HG03025 (cell line): ENCODE results near the gene ZNF593.

ENCODE experiments used
- ATAC-seq: cut with Tn5 transposase; IDR thresholded peaks from one replicate; pipeline ENCODE4 v1.9.1; 2021; ENCODE audit warnings: mild to moderate bottlenecking, moderate library complexity; ENCODE audit not compliant: unreplicated experiment, low FRiP score

The ZNF593 gene

DNA sequence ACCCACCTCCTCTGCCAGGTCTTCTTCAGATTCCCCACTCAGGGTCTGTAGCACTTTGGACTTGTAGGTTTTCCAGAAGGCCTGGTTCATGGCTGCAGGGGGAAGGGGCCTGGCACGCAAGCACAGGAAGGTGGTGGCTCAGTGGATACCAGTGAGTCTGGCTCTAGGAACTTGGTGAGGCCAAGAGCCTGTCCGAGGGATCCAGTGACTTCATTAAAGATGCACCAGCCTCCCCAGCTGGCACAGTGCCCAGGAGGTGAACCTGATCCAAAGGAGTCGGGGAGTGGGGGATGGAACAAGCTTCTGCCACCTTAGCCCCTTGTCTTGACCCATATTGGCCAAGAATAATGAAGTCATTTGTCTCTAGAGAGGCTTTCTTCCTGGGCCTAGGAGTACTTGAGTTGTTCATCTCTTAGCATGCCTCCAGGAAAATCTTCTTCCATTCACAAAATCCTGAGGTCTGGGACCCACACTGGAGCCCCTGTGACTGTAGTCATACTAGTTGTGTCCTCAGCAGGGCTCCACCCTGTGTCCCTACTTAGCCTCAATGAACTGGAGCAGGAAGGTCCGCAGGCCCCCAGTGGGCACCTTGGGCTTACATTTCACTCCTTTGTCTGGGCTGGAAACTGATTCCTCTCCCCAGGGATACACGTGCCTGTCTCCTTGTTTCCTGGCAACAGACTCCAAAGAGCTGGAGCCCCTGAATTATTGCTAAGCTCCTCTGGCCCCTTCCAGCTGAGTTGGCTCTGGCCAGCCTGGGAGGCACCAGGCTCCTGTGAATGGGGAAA is 1.1 kb upstream of the ZNF593 start, which contains the start of gene C1orf232:
Gene C1orf232 (minus strand): TSS at position 554 of the 788 bp plus-strand sequence. CDS start 464 bp downstream, at position 90.
- ATAC-seq: no peak

DNA sequence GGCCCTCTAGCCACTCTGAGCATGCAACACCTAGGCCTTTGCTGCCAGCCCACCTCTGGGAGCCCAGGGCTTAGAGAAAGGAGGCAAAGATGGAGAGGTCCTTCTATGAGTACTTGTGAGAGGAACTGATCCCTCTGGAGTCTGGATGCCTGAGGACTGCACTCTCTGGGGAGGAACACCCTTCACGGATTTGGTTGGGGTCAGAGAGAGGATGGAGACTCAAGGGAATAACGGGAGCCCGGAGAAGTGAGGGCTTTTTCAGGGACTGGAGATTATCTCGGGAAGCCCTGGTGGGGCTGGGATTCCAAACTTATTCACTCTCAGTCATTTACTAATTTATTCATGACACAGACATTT is 532 bp upstream of the ZNF593 start:
- ATAC-seq: no peak

DNA sequence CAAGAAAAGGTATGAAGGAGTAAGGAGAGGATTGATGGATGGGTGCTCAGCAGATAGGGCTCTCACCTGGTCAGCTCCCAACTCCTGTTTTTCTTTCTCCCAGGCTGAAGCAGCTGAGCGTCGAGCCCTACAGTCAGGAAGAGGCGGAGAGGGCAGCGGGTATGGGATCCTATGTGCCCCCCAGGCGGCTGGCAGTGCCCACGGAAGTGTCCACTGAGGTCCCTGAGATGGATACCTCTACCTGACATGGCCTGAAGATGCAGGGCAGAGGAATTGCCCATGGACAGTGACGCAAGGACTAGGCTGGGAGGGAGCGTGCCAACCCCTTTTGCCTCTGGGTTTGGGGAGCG is 739 bp downstream of the ZNF593 start:
- no peak for ATAC-seq

DNA sequence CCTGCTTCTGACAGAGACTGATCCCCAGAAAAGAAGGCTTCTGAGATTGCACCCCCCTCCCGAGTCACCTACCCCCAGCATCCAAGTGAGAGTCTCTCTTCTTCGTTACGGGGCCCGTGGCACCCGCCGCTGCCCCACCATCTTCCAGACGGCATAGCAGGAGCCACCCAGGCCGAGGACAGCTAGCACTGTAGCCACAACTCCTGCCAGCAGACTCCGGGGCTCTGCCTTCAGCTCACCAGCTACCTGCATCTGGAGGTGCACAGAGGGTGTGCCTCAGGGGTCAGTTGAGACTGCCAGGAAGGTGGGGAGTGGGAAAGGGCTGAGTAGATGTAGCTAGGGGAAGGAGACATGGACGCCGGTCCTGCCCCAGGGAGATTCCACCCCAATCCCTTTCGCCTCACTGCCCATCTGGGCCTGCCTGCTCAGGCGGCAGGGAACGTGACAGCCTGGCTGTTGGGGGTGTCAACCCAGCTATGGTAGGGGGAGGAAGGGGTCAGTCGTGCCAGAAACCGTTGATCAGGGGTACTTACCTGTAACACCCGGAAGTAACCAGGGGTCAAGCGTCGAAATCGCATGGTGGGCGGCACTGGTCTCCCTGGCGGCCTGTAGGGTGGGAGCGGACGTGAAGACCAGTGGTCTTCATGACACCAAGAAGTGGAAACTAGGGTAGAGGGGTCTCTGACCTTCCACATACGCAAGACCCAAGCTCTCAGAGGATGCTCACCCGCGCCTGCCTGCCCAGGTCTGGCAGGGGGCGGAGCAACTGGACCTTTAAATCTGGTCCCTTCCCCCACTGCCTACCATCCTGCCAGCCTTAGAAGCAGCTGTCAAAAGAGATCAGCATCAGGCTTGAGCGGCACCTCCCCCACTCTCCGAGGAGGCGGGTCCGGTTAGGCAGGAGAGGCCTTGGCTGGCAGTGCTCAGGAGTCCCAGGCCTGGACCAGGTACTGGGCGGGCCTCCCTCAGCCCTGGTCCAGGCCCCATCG is 1.7 kb downstream of the ZNF593 start, which contains the start of gene ZNF593OS:
Gene ZNF593OS (minus strand): TSS at position 749 of the 989 bp plus-strand sequence. CDS start 171 bp downstream, at position 578.
- ATAC-seq: no peak

DNA sequence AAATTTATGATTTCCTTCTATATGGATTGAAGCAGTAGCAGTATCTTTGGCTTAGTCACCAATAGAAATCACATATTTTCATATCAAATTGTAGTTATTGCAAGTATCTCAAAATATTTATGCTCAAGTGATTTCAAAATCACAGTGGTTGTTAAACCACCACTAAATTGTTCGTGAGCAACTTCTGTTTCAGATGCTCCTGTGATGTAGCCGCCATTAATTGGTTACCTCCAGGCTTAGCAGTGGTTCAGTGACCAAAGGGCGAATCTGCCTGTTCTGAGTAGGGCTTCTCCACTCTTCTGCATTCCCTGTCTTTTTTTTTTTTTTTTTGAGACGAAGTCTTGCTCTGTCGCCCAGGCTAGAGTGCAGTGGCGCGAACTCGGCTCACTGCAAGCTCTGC is 5.6 kb downstream of the ZNF593 start:
- ATAC-seq: no peak

DNA sequence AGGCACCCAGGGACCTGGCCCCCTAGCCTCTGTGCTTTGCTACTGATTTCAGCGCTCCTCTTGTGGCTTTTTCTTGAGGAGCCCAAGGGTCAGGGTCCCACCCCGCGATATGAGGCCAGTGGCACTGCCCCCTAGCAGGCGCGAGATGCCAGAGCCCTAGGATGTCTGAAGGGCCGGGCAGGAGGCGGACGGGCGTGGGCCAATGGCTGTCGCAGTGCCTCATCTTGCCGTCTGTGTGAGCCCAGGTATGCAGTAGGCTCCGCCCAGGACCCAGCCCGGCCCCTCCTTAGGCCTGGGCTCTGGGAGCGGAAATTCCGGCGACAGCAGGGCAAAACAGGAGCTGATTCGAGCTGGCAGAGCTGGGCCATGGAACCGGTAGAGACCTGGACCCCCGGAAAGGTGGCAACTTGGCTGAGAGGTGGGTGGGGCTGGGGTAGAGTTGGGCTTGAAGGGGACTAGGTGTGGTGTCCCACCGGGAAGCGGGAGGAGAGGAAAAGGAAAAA is 7.5 kb downstream of the ZNF593 start, which contains the start of gene CNKSR1:
Gene CNKSR1 (plus strand): TSS at position 310 of the 503 bp plus-strand sequence. CDS start 57 bp downstream, at position 367.
- ATAC-seq: no peak

DNA sequence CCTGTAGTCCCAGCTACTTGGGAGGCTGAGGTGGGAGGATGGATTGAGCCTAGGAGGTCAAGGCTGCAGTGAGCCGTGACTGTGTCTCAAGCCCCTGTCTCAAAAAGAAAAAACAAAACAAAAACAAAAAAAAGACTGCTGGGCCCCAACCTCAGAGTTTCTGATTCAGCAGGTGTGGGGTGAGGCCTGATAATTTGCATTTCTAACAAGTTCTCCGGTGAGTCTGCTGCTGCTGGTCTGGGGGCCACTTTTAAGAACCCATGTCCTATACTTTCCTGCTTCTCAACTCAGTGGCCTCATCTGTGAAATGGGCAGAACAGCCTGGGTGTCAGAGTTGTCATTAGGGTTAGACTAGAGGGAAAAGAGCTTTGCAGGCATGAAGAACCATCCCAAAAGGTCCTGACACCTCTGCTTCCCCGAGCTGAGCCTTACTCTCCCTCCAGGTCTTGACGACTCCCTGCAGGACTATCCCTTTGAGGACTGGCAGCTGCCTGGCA is 10.3 kb downstream of the ZNF593 start:
- no peak for ATAC-seq

DNA sequence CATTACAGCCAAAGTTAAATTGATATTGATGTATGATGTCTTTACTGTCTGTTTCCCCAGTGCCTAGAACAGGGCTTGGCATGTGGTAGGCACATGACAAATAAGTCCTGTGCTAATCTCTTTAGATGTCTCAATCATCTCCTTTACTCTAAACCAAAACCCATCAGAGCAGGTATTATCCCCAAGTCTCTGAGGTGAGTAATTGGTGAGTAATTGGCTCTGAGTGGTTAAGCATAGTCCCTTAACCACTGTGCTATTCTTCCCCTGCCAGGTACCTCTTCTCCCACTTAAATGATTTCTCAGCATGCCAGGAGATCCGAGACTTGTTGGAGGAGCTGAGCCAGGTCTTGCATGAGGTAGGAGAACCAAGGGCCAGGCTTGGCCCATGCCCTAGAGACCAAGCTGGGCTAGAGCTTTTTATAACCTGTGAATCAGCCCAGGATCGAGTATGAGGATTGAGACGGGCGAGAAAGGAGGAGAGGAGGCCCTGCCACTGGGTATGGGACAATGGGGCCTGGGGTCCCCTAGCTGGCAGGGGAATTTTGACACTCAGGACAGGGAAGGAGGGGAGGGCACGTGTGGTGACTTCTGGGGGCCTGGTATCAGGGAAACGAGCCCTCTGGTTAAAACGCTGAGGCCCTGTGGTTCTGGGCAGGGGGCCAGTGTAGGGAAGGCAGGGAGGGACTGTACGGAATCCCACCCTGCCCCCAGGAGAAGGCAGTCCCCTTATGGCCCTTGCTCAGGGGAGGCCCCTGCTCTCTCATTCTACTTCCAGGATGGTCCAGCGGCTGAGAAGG is 12.1 kb downstream of the ZNF593 start:
- no peak for ATAC-seq

DNA sequence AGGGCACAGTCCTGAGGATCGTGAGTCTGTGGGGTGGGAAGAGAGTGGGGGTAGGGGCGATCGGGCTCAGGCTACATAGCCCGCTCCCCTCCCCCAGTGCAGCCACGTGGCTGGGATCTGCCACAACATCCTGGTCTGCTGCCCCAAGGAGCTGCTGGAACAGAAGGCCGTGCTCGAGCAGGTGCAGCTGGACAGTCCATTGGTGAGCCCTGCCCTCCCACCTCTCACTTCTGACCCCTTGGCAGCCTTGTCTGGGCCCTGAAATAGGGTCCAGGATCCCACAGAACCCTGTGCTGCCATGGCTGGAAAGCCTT is 12.6 kb downstream of the ZNF593 start:
- no peak for ATAC-seq

DNA sequence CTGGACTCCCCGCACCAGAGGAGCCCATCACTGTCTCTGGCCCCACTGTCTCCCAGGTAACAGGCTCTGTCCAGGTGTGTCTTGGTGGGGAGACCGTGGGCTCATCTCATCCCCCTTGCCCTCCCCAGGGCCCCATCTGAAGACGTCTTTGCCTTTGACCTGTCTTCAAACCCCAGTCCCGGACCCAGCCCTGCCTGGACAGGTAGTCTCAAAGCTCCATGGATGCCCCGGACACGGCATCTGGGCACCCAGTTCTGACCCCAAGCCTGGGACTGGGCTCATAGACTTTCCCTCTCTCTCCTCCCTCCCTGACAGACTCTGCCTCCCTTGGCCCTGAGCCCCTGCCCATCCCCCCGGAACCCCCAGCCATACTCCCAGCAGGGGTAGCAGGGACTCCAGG is 14.4 kb downstream of the ZNF593 start:
- no peak for ATAC-seq

DNA sequence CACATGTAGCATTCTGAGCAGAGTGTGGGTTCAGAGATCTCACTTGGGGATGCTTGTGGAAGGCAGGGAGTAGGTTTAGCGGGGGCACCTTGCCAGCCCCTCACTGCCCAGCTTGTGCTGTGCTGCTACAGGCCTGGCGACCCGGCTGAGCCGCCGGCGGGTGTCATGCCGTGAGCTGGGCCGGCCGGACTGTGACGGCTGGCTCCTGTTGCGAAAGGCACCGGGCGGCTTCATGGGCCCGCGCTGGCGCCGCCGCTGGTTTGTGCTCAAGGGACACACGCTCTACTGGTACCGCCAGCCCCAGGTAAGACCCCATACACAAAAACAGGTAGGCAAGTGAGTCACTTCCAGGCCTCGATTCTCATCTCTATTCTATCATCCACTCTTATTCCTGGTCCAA is 15.2 kb downstream of the ZNF593 start:
- ATAC-seq: no peak

DNA sequence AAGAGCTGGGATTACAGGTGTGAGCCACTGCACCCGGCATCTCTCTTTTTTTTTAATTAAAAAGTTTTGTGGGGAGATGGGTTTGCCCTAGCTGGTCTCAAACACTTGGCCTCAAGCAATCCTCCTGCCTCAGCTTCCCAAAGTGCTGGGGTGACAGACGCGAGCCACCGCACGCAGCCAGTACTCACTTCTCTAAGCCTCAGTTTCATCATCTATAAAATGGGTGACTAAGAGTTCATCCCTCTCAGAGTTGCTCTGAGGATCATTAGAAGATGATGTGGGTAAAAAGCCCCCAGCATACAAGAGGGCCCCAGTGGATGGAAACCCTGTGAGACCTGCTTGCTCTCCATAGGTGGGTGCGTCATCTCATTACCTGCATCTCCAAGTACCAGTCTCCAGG is 18.2 kb downstream of the ZNF593 start:
- ATAC-seq: no peak

DNA sequence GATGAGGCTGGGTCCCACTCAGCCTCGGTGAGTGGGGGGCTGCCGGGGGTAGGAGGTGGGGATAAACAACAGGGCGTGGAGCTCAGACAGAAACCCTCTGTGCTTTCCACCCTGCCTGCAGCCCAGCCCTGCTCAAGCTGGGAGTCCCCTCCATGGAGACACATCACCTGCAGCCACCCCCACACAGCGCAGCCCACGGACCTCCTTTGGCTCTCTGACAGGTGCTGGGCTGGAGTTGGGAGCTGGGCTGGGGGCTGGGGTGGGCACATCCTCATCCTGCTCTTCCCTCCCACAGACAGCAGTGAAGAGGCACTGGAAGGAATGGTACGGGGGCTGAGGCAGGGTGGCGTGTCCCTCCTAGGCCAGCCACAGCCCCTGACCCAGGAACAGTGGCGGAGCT is 18.8 kb downstream of the ZNF593 start:
- ATAC-seq: no peak

DNA sequence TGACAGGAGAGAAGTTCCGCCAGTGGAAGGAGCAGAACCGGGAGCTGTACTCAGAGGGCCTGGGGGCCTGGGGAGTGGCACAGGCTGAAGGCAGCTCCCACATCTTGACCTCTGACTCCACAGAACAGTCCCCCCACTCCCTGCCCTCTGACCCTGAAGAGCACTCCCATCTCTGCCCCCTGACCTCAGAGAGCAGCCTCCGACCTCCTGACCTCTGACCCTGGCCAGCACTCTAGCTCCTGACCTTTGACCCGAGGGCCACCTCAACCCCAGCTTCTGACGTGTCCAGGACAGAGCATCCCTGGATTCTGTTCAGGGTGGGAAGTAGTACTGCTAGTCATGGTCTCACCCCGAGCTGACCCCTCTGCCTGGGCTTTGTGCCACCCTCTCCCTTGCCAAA is 19.6 kb downstream of the ZNF593 start:
- no peak for ATAC-seq

DNA sequence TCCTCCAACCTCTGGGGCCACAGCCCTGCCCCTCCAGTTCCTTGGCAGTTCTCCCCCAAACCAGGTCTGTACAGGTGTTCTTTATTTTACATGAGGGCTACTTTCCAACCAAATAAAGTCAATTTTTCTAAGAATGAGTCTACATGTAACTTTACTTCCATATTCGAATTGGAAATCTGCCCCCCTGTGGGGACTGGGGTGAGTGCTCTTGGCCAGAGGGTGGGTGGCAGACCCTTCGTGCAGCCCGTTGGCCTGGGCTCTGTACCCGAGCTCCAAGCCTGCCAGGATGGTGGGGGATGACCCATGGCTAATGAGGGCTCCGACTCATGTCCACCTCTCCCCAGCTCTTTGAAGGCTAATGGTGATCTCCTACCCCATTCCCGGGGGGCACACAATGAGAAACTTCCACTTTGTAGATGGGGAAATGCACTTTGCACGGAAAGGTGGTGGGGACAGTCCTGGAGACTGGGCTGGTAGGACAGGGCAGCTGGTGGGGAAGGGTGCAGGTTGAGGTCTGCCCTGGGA is 20.1 kb downstream of the ZNF593 start:
- no peak for ATAC-seq

DNA sequence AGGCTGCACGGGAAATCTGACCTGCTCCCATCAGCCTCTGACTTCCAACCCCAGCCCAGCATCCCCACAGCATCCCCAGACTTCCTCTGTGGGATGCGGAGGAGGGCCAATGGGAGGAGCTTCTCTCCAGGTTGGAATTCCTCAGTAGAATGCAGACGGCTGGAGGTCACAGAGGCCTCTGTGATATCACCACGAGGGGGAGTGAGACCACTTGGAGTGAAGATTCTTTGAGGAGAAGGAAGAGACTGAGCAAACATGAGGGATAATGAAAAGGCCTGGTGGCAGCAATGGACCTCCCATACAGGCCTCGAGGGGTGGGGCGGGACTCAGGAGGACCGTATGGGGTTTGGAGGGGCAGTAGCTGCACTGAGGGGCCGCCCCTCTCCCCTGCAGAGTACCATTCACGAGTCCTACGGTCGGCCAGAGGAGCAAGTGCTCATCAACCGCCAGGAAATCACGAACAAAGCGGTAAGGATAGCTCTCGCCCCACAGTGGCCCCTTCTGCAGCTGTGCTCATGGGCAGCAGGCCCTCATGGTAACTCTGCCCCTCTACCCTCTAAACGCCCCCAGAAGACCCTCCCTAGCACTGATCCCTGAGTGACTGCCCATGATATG is 20.8 kb downstream of the ZNF593 start, which contains the start of gene CATSPER4:
Gene CATSPER4 (plus strand): TSS at position 230 of the 615 bp plus-strand sequence. CDS start 26 bp downstream, at position 256.
- ATAC-seq: no peak

DNA sequence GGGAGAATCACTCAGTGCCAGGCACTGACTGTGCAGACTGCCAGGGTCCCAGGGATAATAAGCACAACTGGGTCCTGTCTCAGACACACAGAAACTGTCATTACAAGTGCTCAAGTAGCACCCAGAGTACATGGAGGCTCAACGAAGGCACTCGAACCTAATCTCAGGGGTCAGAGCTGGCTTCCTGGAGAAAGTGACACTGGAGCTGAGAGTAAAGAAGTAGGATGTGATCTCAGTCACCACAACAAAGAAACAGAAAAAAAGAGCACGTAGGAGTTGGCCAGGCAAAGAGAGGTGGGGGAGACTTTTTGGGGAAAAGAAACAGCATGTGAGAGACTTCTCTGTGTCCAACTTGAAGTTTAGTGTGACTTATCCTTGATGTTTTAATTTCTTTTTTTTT is 22.0 kb downstream of the ZNF593 start:
- no peak for ATAC-seq

DNA sequence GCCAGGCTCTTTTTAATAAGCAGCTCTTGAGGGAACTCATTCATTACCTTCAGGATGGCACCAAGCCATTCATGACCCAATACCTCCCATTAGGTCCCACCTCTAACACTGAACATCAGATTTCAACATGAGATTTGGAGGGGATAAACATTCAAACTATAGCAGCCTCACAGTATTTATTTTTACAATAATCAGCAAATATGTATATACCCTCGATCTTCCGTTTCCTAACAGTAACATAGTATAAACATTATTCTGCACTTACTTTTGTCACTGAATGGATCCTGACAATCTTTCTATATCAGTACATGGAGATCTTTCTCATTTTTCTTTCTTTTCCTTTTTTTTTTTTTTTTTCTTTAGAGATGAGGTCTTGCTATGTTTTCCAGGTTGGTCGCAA is 26.1 kb downstream of the ZNF593 start:
- ATAC-seq: no peak

DNA sequence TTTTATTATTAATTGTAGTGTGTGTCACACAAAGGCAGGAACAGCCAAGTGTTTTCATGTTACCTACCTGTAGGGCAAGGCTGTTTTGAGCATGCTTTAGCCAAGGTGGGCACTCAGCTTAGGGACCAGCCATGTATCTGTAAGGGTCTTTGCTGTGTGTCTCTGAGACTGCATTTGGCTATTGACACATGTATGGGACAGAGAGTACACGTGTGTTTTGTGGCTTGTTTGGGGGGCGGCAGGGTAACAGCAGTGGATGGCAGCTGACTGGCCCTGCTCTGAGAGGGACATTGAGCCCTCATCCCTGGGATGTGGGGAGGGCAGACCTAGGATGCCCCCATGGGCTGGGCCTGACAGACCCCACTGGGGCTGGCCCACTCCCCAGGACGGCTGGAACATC is 27.6 kb downstream of the ZNF593 start:
- no peak for ATAC-seq
